Progenitor cell of endocrine pancreas (in vitro differentiated cells): ENCODE measurements around the gene SV2B. TPM values are rescaled to one million over a fixed set of nuclear protein-coding genes. Genes with fewer than 3 reads are reported as not detected.

Experiments used
- DNase-seq: peaks from one replicate; pipeline ENCODE4 v3.0.0; 2021; ENCODE audit warnings: low spot score; ENCODE audit not compliant: unreplicated experiment
- H3K27ac Mint-ChIP-seq: 2 replicates; pipeline ENCODE4 v1.8.0; 2021; ENCODE audit warnings: mild to moderate bottlenecking, moderate library complexity, mixed read lengths
- H3K27me3 Mint-ChIP-seq: 2 replicates; pipeline ENCODE4 v1.8.0; 2021; ENCODE audit warnings: mixed read lengths
- H3K36me3 Mint-ChIP-seq: 2 replicates; pipeline ENCODE4 v1.8.0; 2022; ENCODE audit warnings: mixed read lengths; ENCODE audit not compliant: insufficient read depth
- H3K4me1 Mint-ChIP-seq: 2 replicates; pipeline ENCODE4 v1.8.0; 2021; ENCODE audit warnings: low read depth, mixed read lengths
- H3K4me3 Mint-ChIP-seq: 2 replicates; pipeline ENCODE4 v1.8.0; 2021; ENCODE audit warnings: low read depth, mild to moderate bottlenecking, moderate library complexity, mixed read lengths
- H3K9me3 Mint-ChIP-seq: 2 replicates; pipeline ENCODE4 v1.8.0; 2021; ENCODE audit warnings: low read depth, mixed read lengths
- CTCF ChIP-seq: fragments of 200-600 bp; sonication (generic); IDR thresholded peaks from one replicate; pipeline ENCODE4 v1.5.0; 2021; ENCODE audit warnings: antibody characterized with exemption, mild to moderate bottlenecking; ENCODE audit not compliant: unreplicated experiment
- total RNA-seq: library from RNA; stranded (reverse); gene quantifications from 2 replicates; pipeline ENCODE4 v1.2.1, GENCODE V29; 2021

The SV2B gene
- total RNA-seq, 1 donor from 2014 or later, result 19.9 TPM

- Mint-ChIP-seq H3K9me3 (no peaks in the 10 kb centered on the region), H3K4me1 (peaks cover 2% of the 10 kb centered on the region), H3K36me3 (no peaks in the 10 kb centered on the region), H3K27ac (no peak overlapping the region), H3K4me3 (no peak overlapping the region), H3K27me3 (peaks cover 10% of the 10 kb centered on the region)
- DNase-seq, result no peak
- TF ChIP-seq CTCF, result no peak
These were observed 127.7 kb downstream of the SV2B start for GRCh38 chr15:91227766-91228165.

- Mint-ChIP-seq H3K4me1 (peaks cover 2% of the 10 kb centered on the region), H3K9me3 (no peaks in the 10 kb centered on the region), H3K27me3 (peaks cover 7% of the 10 kb centered on the region), H3K36me3 (no peaks in the 10 kb centered on the region), H3K27ac (no peak overlapping the region), H3K4me3 (no peak overlapping the region)
- no peak for DNase-seq
- no peak for TF ChIP-seq CTCF
These were observed 128.3 kb downstream of the SV2B start for GRCh38 chr15:91228383-91228782.

GRCh38 chr15:91228890-91229289 lies 128.8 kb downstream of the SV2B start:
- H3K36me3 Mint-ChIP-seq, result no peaks in the 10 kb centered on the region

GRCh38 chr15:91231703-91232102 lies 131.6 kb downstream of the SV2B start:
- no peak for DNase-seq
- peaks cover 25% of the 10 kb centered on the region for H3K27me3 Mint-ChIP-seq
- no peaks in the 10 kb centered on the region for H3K36me3 Mint-ChIP-seq
- no peaks in the 10 kb centered on the region for H3K9me3 Mint-ChIP-seq
- TF ChIP-seq CTCF, result no peak
- H3K4me1 Mint-ChIP-seq, result no peaks in the 10 kb centered on the region
- peak overlapping the region; percentile 59 for H3K27ac Mint-ChIP-seq
- no peak overlapping the region for H3K4me3 Mint-ChIP-seq

More at GRCh38 chr15:91228890-91229289, 128.8 kb downstream of the SV2B start:
- H3K4me3 Mint-ChIP-seq, result no peak overlapping the region
- H3K4me1 Mint-ChIP-seq, result peaks cover 2% of the 10 kb centered on the region
- peaks cover 7% of the 10 kb centered on the region for H3K27me3 Mint-ChIP-seq
- TF ChIP-seq CTCF, result no peak
- H3K27ac Mint-ChIP-seq, result no peak overlapping the region
- H3K9me3 Mint-ChIP-seq, result no peaks in the 10 kb centered on the region
- no peak for DNase-seq

- Mint-ChIP-seq H3K27me3 (peaks cover 24% of the 10 kb centered on the region), H3K4me1 (no peaks in the 10 kb centered on the region), H3K9me3 (no peaks in the 10 kb centered on the region), H3K36me3 (no peaks in the 10 kb centered on the region), H3K27ac (no peak overlapping the region), H3K4me3 (no peak overlapping the region)
- no peak for TF ChIP-seq CTCF
- DNase-seq, result no peak
These were observed 134.7 kb downstream of the SV2B start for GRCh38 chr15:91234759-91235158.
